Measurements from ENCODE around the gene BUD31.

BUD31 gene

GRCh38 chr7:99408379-99409191 lies at the start of gene BUD31, which contains the start of gene PDAP1:
Gene BUD31 (plus strand): TSS chr7:99408969. CDS start chr7:99411093, 2,124 bp downstream.
Gene PDAP1 (minus strand): TSS chr7:99408597. CDS start chr7:99408548, 49 bp downstream.
- DNase-seq (ENCODE audit: low read depth, low spot score): peak; percentile 96
- TF ChIP-seq, protein P1, sequence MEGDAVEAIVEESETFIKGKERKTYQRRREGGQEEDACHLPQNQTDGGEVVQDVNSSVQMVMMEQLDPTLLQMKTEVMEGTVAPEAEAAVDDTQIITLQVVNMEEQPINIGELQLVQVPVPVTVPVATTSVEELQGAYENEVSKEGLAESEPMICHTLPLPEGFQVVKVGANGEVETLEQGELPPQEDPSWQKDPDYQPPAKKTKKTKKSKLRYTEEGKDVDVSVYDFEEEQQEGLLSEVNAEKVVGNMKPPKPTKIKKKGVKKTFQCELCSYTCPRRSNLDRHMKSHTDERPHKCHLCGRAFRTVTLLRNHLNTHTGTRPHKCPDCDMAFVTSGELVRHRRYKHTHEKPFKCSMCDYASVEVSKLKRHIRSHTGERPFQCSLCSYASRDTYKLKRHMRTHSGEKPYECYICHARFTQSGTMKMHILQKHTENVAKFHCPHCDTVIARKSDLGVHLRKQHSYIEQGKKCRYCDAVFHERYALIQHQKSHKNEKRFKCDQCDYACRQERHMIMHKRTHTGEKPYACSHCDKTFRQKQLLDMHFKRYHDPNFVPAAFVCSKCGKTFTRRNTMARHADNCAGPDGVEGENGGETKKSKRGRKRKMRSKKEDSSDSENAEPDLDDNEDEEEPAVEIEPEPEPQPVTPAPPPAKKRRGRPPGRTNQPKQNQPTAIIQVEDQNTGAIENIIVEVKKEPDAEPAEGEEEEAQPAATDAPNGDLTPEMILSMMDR (IDR thresholded peaks at IDR 0.05; ENCODE audit: low read depth, low read length): no peak
- peak within 1 kb of the TSS; percentile 94 for H3K4me3 ChIP-seq (ENCODE audit: low read depth, low read length)
- in situ Hi-C loops (cut with HindIII; ENCODE audit: low sequenced_read_pairs): no loop called here

DNA sequence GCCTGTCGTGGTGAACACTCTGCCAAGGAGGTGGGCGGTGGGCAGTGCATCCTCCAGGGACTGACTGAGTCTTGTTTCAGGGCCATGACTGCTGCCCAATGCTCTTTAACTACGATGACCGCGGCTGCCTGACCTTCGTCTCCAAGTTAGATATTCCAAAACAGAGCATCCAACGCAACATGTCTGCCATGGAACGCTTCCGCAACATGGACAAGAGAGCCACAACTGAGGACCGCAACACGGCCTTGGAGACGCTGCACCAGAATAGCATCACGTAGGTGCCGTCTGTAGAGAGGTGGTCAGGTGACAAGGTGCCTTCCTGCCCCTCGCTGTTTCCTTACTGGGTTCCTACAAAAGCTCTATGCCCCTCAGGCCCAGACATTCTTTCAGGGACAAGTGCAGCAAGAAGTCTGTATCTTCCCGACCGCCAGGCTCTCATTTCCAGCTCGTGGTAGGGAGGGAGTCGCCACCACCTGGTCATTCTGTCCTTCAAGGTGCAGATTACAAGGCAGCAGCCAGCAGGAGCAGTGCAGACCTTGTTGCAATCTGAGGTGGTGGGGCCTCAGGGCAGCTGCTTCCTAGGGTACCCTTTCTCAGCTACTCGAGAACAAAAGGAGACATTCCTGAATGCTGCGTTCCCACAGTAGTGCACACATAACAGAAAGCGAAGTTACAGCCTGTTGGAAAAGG lies 49.2 kb upstream of the BUD31 start:
- no peak for DNase-seq (ENCODE audit: low read depth, low spot score)
- in situ Hi-C loops (cut with HindIII; ENCODE audit: low sequenced_read_pairs): no loop called here
- TF ChIP-seq, protein P1 (IDR thresholded peaks at IDR 0.05; ENCODE audit: low read depth, low read length): no peak
- no peak overlapping the region for H3K4me3 ChIP-seq (ENCODE audit: low read depth, low read length)

DNA sequence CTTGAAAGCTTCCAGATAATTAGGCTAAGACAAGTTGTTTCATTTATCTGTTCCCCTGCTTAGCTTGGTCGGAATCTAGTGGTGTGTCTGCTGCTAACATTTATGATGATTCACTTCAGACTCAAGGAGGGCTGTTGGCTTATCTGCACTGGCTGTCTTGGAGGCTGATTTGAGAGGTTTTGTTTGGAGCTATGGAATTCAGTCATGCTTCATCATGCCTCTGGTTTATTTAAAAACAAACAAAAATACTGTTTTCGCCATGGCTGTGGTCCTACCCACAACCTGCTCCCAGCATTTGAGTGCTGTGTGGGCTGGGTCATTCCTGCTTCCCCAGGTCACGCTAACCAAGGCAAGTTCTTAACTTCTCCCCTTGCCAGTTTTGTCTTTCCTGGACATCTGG lies 46.0 kb upstream of the BUD31 start:
- TF ChIP-seq, protein P1 (IDR thresholded peaks at IDR 0.05; ENCODE audit: low read depth, low read length): no peak
- H3K4me3 ChIP-seq (ENCODE audit: low read depth, low read length): no peak overlapping the region
- DNase-seq (ENCODE audit: low read depth, low spot score): peak; percentile 60
- in situ Hi-C loops (cut with HindIII; ENCODE audit: low sequenced_read_pairs): no loop called here

- in situ Hi-C loops (cut with HindIII; ENCODE audit: low sequenced_read_pairs): no loop called here
- TF ChIP-seq, protein P1 (IDR thresholded peaks at IDR 0.05; ENCODE audit: low read depth, low read length): no peak
- no peak for DNase-seq (ENCODE audit: low read depth, low spot score)
- H3K4me3 ChIP-seq (ENCODE audit: low read depth, low read length): no peak overlapping the region
These were observed 45.5 kb upstream of the BUD31 start for GRCh38 chr7:99363286-99363685.

DNA sequence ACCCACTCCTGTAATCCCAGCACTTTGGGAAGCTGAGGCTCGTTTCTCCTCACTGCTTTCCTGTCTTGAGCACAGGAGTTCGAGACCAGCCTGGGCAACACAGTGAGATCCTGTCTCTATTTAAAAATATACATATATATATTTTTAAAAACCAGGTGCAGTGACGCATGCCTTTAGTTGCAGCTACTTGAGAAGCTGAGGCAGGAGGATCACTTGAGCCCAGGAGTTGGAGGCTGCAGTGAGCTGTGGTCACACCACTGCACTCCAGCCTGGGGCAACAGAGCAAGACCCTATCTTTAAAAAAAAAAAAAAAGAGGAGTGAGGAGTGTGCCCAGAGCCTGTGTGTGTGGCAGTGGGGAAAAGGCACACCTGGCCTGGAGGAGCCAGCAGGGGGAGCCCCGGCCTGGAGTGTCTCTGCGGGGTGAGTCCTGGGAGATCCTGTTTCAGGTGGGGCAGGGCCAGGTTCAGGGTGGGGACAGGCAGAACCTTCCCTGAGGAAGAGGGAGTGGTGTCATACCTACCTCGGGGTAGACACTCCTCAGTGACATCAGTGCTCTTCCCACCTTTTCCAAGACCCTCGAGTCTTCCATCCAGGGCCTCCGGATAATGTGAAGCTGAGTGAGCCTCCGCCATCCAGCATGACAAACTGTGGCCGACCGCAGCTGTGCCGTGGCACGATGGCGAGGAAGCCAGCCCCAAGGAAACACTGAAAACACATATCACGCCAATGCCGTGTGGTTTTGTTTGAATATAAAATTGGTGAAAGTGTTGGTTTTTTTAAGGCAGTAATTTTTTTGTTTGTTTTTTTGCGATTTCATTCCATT lies 43.2 kb upstream of the BUD31 start:
- in situ Hi-C loops (cut with HindIII; ENCODE audit: low sequenced_read_pairs): no loop called here
- TF ChIP-seq, protein P1 (IDR thresholded peaks at IDR 0.05; ENCODE audit: low read depth, low read length): peak; percentile 74
- no peak for DNase-seq (ENCODE audit: low read depth, low spot score)
- H3K4me3 ChIP-seq (ENCODE audit: low read depth, low read length): no peak overlapping the region

- no peak overlapping the region for H3K4me3 ChIP-seq (ENCODE audit: low read depth, low read length)
- DNase-seq (ENCODE audit: low read depth, low spot score): no peak
- TF ChIP-seq, protein P1 (IDR thresholded peaks at IDR 0.05; ENCODE audit: low read depth, low read length): no peak
- in situ Hi-C loops (cut with HindIII; ENCODE audit: low sequenced_read_pairs): no loop called here
These were observed 42.1 kb upstream of the BUD31 start for GRCh38 chr7:99366646-99367045.

Data from astrocyte of the spinal cord (primary cell).